ENCODE data around the gene PCLO.
"Not testable (repeated sequence)": the region's sequence is repeated elsewhere in the genome, so short reads cannot be mapped to it uniquely, and the experiment has no call there.

Gene PCLO

GRCh38 chr7:83130191-83130590 lies 32.5 kb downstream of the PCLO start:
- no peak for DNase-seq

GRCh38 chr7:83119494-83119893 lies 43.2 kb downstream of the PCLO start:
- DNase-seq = no peak

- no peak for DNase-seq
Measured at GRCh38 chr7:83119026-83119382, 43.7 kb downstream of the PCLO start.

- no peak for DNase-seq
Measured at GRCh38 chr7:83118347-83119025, 44.2 kb downstream of the PCLO start.

- DNase-seq = no peak
Measured at GRCh38 chr7:83117466-83117865, 45.2 kb downstream of the PCLO start.

GRCh38 chr7:83111391-83111790 lies 51.3 kb downstream of the PCLO start:
- DNase-seq = no peak

- DNase-seq = no peak
Measured at GRCh38 chr7:83109352-83109751, 53.3 kb downstream of the PCLO start.

- no peak for DNase-seq
Measured at GRCh38 chr7:83105948-83106347, 56.7 kb downstream of the PCLO start.

GRCh38 chr7:83105063-83105462 lies 57.6 kb downstream of the PCLO start:
- no peak for DNase-seq

GRCh38 chr7:83101530-83101929 lies 61.2 kb downstream of the PCLO start:
- DNase-seq = no peak

GRCh38 chr7:83096065-83096580 lies 66.6 kb downstream of the PCLO start:
- no peak for DNase-seq

GRCh38 chr7:83085299-83085698 lies 77.4 kb downstream of the PCLO start:
- DNase-seq = no peak

GRCh38 chr7:83079879-83080278 lies 82.8 kb downstream of the PCLO start:
- DNase-seq = not testable (repeated sequence)

GRCh38 chr7:83077328-83077727 lies 85.4 kb downstream of the PCLO start:
- DNase-seq = no peak

- no peak for DNase-seq
Measured at GRCh38 chr7:83072576-83073517, 89.8 kb downstream of the PCLO start.

- no peak for DNase-seq
Measured at GRCh38 chr7:83065714-83066113, 97.0 kb downstream of the PCLO start.

- no peak for DNase-seq
Measured at GRCh38 chr7:83060218-83060617, 102.5 kb downstream of the PCLO start.

- DNase-seq = no peak
Measured at GRCh38 chr7:83058667-83059066, 104.0 kb downstream of the PCLO start.

GRCh38 chr7:83055197-83055596 lies 107.5 kb downstream of the PCLO start:
- no peak for DNase-seq

GRCh38 chr7:83054472-83054871 lies 108.2 kb downstream of the PCLO start:
- DNase-seq = no peak

- DNase-seq = no peak
Measured at GRCh38 chr7:83053965-83054364, 108.7 kb downstream of the PCLO start.

- DNase-seq = no peak
Measured at GRCh38 chr7:83040484-83040883, 122.2 kb downstream of the PCLO start.

- DNase-seq = no peak
Measured at GRCh38 chr7:83038787-83039186, 123.9 kb downstream of the PCLO start.

- DNase-seq = no peak
Measured at GRCh38 chr7:83036721-83037380, 125.8 kb downstream of the PCLO start.

All from CD4-positive, alpha-beta T cell treated with Interleukin-15 for 1 hour (primary cell).